Measurements from ENCODE around the gene SLC35A2.
"Not testable (repeated sequence)": the region's sequence is repeated elsewhere in the genome, so short reads cannot be mapped to it uniquely, and the experiment has no call there.

Gene SLC35A2

GRCh38 chrX:48876944-48877343 lies 34.5 kb downstream of the SLC35A2 start:
- not testable (repeated sequence) for H3K27ac Mint-ChIP-seq; H3K4me1 Mint-ChIP-seq; H3K4me3 Mint-ChIP-seq; DNase-seq (ENCODE audit: low spot score in 2 of 2); H3K36me3 Mint-ChIP-seq; H3K27me3 Mint-ChIP-seq; ATAC-seq (ENCODE audit: low read depth); H3K9me3 Mint-ChIP-seq

GRCh38 chrX:48872017-48872416 lies 39.4 kb downstream of the SLC35A2 start:
- H3K36me3 Mint-ChIP-seq; H3K27me3 Mint-ChIP-seq; H3K9me3 Mint-ChIP-seq; H3K4me1 Mint-ChIP-seq; DNase-seq (ENCODE audit: low spot score in 2 of 2); H3K27ac Mint-ChIP-seq; H3K4me3 Mint-ChIP-seq; ATAC-seq (ENCODE audit: low read depth): not testable (repeated sequence)

DNA sequence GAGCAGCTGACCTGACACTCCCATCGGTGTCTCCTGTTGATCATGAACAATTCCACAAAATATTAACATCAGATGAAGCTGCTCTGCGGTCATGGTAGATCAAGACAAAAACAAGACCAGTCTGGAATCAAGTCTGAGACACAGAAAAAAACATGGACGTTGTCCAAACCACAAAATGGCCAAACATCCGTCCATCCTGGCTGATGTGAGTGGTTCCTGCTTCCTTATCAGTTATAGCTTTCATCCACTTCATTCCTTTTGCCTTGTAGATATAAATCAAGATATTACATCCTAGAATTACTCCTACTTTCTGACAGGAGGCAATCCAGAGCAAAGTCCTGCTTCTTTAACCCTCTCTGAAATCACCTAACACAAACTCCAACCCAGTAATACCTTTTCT lies 47.2 kb downstream of the SLC35A2 start:
- DNase-seq (ENCODE audit: low spot score in 2 of 2): no peak
- no peaks in the 10 kb centered on the region for H3K36me3 Mint-ChIP-seq
- H3K4me3 Mint-ChIP-seq: no peak overlapping the region
- H3K27me3 Mint-ChIP-seq: peaks cover 4% of the 10 kb centered on the region
- H3K4me1 Mint-ChIP-seq: no peaks in the 10 kb centered on the region
- no peak for ATAC-seq (ENCODE audit: low read depth)
- no peaks in the 10 kb centered on the region for H3K9me3 Mint-ChIP-seq
- H3K27ac Mint-ChIP-seq: no peak overlapping the region

- no peaks in the 10 kb centered on the region for H3K9me3 Mint-ChIP-seq
- H3K27ac Mint-ChIP-seq: no peak overlapping the region
- ATAC-seq (ENCODE audit: low read depth) (no peak), DNase-seq (ENCODE audit: low spot score in 2 of 2) (no peak)
- H3K36me3 Mint-ChIP-seq: peaks cover 2% of the 10 kb centered on the region
- H3K4me1 Mint-ChIP-seq: peaks cover 7% of the 10 kb centered on the region
- no peak overlapping the region for H3K4me3 Mint-ChIP-seq
- peaks cover 6% of the 10 kb centered on the region for H3K27me3 Mint-ChIP-seq
Observed at GRCh38 chrX:48854898-48855297, 56.5 kb downstream of the SLC35A2 start.

DNA sequence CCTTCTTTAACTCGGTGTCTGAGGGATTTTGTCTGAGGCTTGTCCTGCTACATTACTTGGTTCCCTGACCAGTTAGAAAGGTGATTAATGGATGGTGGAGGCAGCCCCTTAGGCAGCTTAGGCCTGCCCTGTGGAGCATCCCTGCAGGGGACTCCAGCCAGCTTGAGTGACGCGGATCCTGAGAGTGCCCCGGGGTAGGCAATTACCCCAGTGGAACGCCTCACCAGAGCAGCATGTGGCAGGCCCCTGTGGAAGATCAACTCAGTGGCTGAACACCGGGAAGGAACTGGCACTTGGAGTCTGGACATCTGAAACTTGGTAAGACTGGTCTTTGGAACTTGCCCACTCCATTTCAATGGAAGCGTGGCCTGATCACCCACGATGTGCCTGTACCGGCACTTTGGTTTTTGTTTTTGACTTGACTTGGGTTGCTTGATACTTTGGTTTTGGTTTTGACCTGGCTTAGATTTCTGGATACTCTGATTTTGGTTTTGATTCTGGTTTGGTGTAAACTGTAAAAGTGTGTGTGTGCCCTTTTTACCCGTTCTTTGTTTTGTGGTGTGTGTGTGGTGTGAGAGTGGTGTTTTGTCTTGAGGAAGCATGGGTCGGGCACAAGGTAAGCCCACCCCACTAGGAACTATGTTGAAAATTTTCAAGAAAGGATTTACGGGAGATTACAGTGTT lies 57.2 kb downstream of the SLC35A2 start:
- not testable (repeated sequence) for ATAC-seq (ENCODE audit: low read depth); H3K36me3 Mint-ChIP-seq; H3K27me3 Mint-ChIP-seq; H3K27ac Mint-ChIP-seq; H3K9me3 Mint-ChIP-seq; DNase-seq (ENCODE audit: low spot score in 2 of 2); H3K4me1 Mint-ChIP-seq; H3K4me3 Mint-ChIP-seq

GRCh38 chrX:48853494-48853893 lies 58.0 kb downstream of the SLC35A2 start:
- not testable (repeated sequence) for H3K9me3 Mint-ChIP-seq; H3K27me3 Mint-ChIP-seq; H3K27ac Mint-ChIP-seq; DNase-seq (ENCODE audit: low spot score in 2 of 2); ATAC-seq (ENCODE audit: low read depth); H3K36me3 Mint-ChIP-seq; H3K4me3 Mint-ChIP-seq; H3K4me1 Mint-ChIP-seq
